IMR-90 (cell line): ENCODE measurements around the gene IGFBPL1.

Source experiments
- CEBPB ChIP-seq: IDR thresholded peaks from 2 replicates; pipeline ENCODE4 v1.6.1; 2012; ENCODE audit warnings: low read depth, low read length, improper control_type of control experiment
- CHD1 ChIP-seq: IDR thresholded peaks from 2 replicates; pipeline ENCODE4 v1.6.1; 2012; ENCODE audit warnings: low read depth, low read length, improper control_type of control experiment
- CTCF ChIP-seq: conservative IDR thresholded peaks from 2 replicates; pipeline ENCODE4 v1.5.1; 2012; ENCODE audit warnings: mild to moderate bottlenecking, low read depth, low read length, improper control_type of control experiment
- ELK1 ChIP-seq: fragments of 150-350 bp; IDR thresholded peaks from 2 replicates; pipeline ENCODE4 v1.6.1; 2016; ENCODE audit warnings: low read depth, mild to moderate bottlenecking, low read length, moderate library complexity, borderline replicate concordance
- MAFK ChIP-seq: IDR thresholded peaks from 2 replicates; pipeline ENCODE4 v1.6.1; 2012; ENCODE audit warnings: low read depth, low read length, improper control_type of control experiment
- MAZ ChIP-seq: IDR thresholded peaks from 2 replicates; pipeline ENCODE4 v1.6.1; 2012; ENCODE audit warnings: low read depth, mild to moderate bottlenecking, low read length, improper control_type of control experiment, moderate library complexity, borderline replicate concordance
- POLR2A ChIP-seq: IDR thresholded peaks from 2 replicates; pipeline ENCODE4 v1.6.1; 2012; ENCODE audit warnings: mild to moderate bottlenecking, low read depth, low read length
- RAD21 ChIP-seq: IDR thresholded peaks from 2 replicates; pipeline ENCODE4 v1.6.1; 2012; ENCODE audit warnings: low read length, improper control_type of control experiment
- RCOR1 ChIP-seq: IDR thresholded peaks from 2 replicates; pipeline ENCODE4 v1.6.1; 2012; ENCODE audit warnings: mild to moderate bottlenecking, low read length, improper control_type of control experiment; ENCODE audit not compliant: insufficient replicate concordance
- RFX5 ChIP-seq: IDR thresholded peaks from 2 replicates; pipeline ENCODE4 v1.8.0; 2012; ENCODE audit warnings: low read depth, mild to moderate bottlenecking, low read length, moderate library complexity
- SMC3 ChIP-seq: fragments of 150-350 bp; IDR thresholded peaks from 2 replicates; pipeline ENCODE4 v1.6.1; 2016; ENCODE audit warnings: low read depth, mild to moderate bottlenecking, antibody characterized with exemption, low read length, moderate library complexity

GRCh38 chr9:38467404-38467803 is 43.1 kb upstream of the IGFBPL1 start:
- TF ChIP-seq CTCF (no peak), POLR2A (no peak), RFX5 (no peak), ELK1 (no peak), CHD1 (no peak), RCOR1 (no peak), CEBPB (no peak), MAZ (no peak), SMC3 (no peak), RAD21 (no peak), MAFK (no peak)
